Measurements from ENCODE around the gene SLC25A12. TPM values are rescaled to one million over a fixed set of nuclear protein-coding genes. Genes with fewer than 3 reads are reported as not detected.

SLC25A12 gene
- total and polyA plus RNA-seq, 2 experiments from 2014 or later, result 15.1 to 17.6 TPM

GRCh38 chr2:171814883-171815282, 79.2 kb downstream of the SLC25A12 start:
- DNase-seq, result no peak
- H3K4me1 ChIP-seq (ENCODE audit: insufficient read depth), result no peaks in the 10 kb centered on the region
- no peaks in the 10 kb centered on the region for H3F3A ChIP-seq (ENCODE audit: insufficient read depth)
- H3K9me2 ChIP-seq (ENCODE audit: insufficient read depth), result no peaks in the 10 kb centered on the region
- no peak overlapping the region for H3K9ac ChIP-seq
- no peaks in the 10 kb centered on the region for H4K20me1 ChIP-seq (ENCODE audit: insufficient read depth)
- H3K9me3 ChIP-seq (ENCODE audit: low read depth), result no peaks in the 10 kb centered on the region
- in situ Hi-C loops (cut with MboI), result loop anchor here (10.0 kb wide), 1 partner anchor 290 kb away; the partner anchor contains the start of gene DLX2
- H3K79me2 ChIP-seq (ENCODE audit: insufficient read depth), result no peaks in the 10 kb centered on the region
- no peak overlapping the region for H2AFZ ChIP-seq
- no peaks in the 10 kb centered on the region for H3K36me3 ChIP-seq (ENCODE audit: low read depth)
- WGBS, 2 experiments (ENCODE audit: low coverage in 1 of 2, low lambda C conversion rate in 2 of 2, missing lambda C conversion rate in 2 of 2), result 85 to 89% methylated on average over 5 of the region's 5 CpGs
- no peak overlapping the region for H3K27ac ChIP-seq
- no peaks in the 10 kb centered on the region for H3K27me3 ChIP-seq (replicated peaks; ENCODE audit: insufficient read depth)
- no peak overlapping the region for H3K4me2 ChIP-seq (ENCODE audit: unreplicated experiment)
- TF ChIP-seq EZH2 (IDR thresholded peaks at IDR 0.05; ENCODE audit: insufficient read depth, poor library complexity, severe bottlenecking) (no peak), EZH2phosphoT487 (IDR thresholded peaks at IDR 0.05; ENCODE audit: insufficient read depth, low read depth) (no peak)
- H3K4me3 ChIP-seq, result no peak overlapping the region

- no peaks in the 10 kb centered on the region for H3F3A ChIP-seq (ENCODE audit: insufficient read depth)
- no peak overlapping the region for H3K4me2 ChIP-seq (ENCODE audit: unreplicated experiment)
- H3K9ac ChIP-seq, result no peak overlapping the region
- TF ChIP-seq EZH2 (IDR thresholded peaks at IDR 0.05; ENCODE audit: insufficient read depth, poor library complexity, severe bottlenecking) (no peak), EZH2phosphoT487 (IDR thresholded peaks at IDR 0.05; ENCODE audit: insufficient read depth, low read depth) (no peak)
- no peaks in the 10 kb centered on the region for H4K20me1 ChIP-seq (ENCODE audit: insufficient read depth)
- WGBS, 2 experiments (ENCODE audit: low coverage in 1 of 2, low lambda C conversion rate in 2 of 2, missing lambda C conversion rate in 2 of 2), result 82 to 87% methylated on average over 6 of the region's 6 CpGs
- H3K27ac ChIP-seq, result no peak overlapping the region
- no peak for DNase-seq
- no peaks in the 10 kb centered on the region for H3K36me3 ChIP-seq (ENCODE audit: low read depth)
- no peaks in the 10 kb centered on the region for H3K79me2 ChIP-seq (ENCODE audit: insufficient read depth)
- H2AFZ ChIP-seq, result no peak overlapping the region
- no peaks in the 10 kb centered on the region for H3K9me2 ChIP-seq (ENCODE audit: insufficient read depth)
- no peaks in the 10 kb centered on the region for H3K4me1 ChIP-seq (ENCODE audit: insufficient read depth)
- no peaks in the 10 kb centered on the region for H3K9me3 ChIP-seq (ENCODE audit: low read depth)
- no peak overlapping the region for H3K4me3 ChIP-seq
- in situ Hi-C loops (cut with MboI), result loop anchor here (10.0 kb wide), 1 partner anchor 291 kb away; the partner anchor contains the start of gene DLX2
- no peaks in the 10 kb centered on the region for H3K27me3 ChIP-seq (replicated peaks; ENCODE audit: insufficient read depth)
These were observed 79.9 kb downstream of the SLC25A12 start for GRCh38 chr2:171814174-171814573.

- Histone ChIP-seq H3K36me3 (ENCODE audit: low read depth) (no peaks in the 10 kb centered on the region), H3F3A (ENCODE audit: insufficient read depth) (no peaks in the 10 kb centered on the region), H3K9me3 (ENCODE audit: low read depth) (no peaks in the 10 kb centered on the region), H4K20me1 (ENCODE audit: insufficient read depth) (no peaks in the 10 kb centered on the region), H3K4me1 (ENCODE audit: insufficient read depth) (no peaks in the 10 kb centered on the region), H3K9ac (no peak overlapping the region), H2AFZ (no peak overlapping the region), H3K27me3 (replicated peaks; ENCODE audit: insufficient read depth) (no peaks in the 10 kb centered on the region), H3K79me2 (ENCODE audit: insufficient read depth) (no peaks in the 10 kb centered on the region), H3K9me2 (ENCODE audit: insufficient read depth) (no peaks in the 10 kb centered on the region), H3K4me3 (no peak overlapping the region), H3K4me2 (ENCODE audit: unreplicated experiment) (no peak overlapping the region), H3K27ac (no peak overlapping the region)
- 92 to 96% methylated on average over 5 of the region's 5 CpGs for WGBS, 2 experiments (ENCODE audit: low coverage in 1 of 2, low lambda C conversion rate in 2 of 2, missing lambda C conversion rate in 2 of 2)
- DNase-seq, result no peak
- in situ Hi-C loops (cut with MboI), result loop anchor here (10.0 kb wide), 1 partner anchor 291 kb away; the partner anchor contains the start of gene DLX2
- no peak for TF ChIP-seq EZH2 (IDR thresholded peaks at IDR 0.05; ENCODE audit: insufficient read depth, poor library complexity, severe bottlenecking)
- no peak for TF ChIP-seq EZH2phosphoT487 (IDR thresholded peaks at IDR 0.05; ENCODE audit: insufficient read depth, low read depth)
These were observed 80.3 kb downstream of the SLC25A12 start for GRCh38 chr2:171813729-171814128.

GRCh38 chr2:171813126-171813525, 80.9 kb downstream of the SLC25A12 start:
- Histone ChIP-seq H4K20me1 (ENCODE audit: insufficient read depth) (no peaks in the 10 kb centered on the region), H3F3A (ENCODE audit: insufficient read depth) (no peaks in the 10 kb centered on the region), H3K27me3 (replicated peaks; ENCODE audit: insufficient read depth) (no peaks in the 10 kb centered on the region), H3K9me2 (ENCODE audit: insufficient read depth) (no peaks in the 10 kb centered on the region), H3K9me3 (ENCODE audit: low read depth) (no peaks in the 10 kb centered on the region), H3K4me1 (ENCODE audit: insufficient read depth) (no peaks in the 10 kb centered on the region), H3K4me3 (no peak overlapping the region), H2AFZ (no peak overlapping the region), H3K36me3 (ENCODE audit: low read depth) (no peaks in the 10 kb centered on the region), H3K27ac (no peak overlapping the region), H3K79me2 (ENCODE audit: insufficient read depth) (no peaks in the 10 kb centered on the region), H3K4me2 (ENCODE audit: unreplicated experiment) (no peak overlapping the region), H3K9ac (no peak overlapping the region)
- no peak for TF ChIP-seq EZH2phosphoT487 (IDR thresholded peaks at IDR 0.05; ENCODE audit: insufficient read depth, low read depth)
- TF ChIP-seq EZH2 (IDR thresholded peaks at IDR 0.05; ENCODE audit: insufficient read depth, poor library complexity, severe bottlenecking), result no peak
- in situ Hi-C loops (cut with MboI), result loop anchor here (10.0 kb wide), 1 partner anchor 292 kb away; the partner anchor contains the start of gene DLX2
- 83 to 92% methylated on average over 3 of the region's 3 CpGs for WGBS, 2 experiments (ENCODE audit: low coverage in 1 of 2, low lambda C conversion rate in 2 of 2, missing lambda C conversion rate in 2 of 2)
- no peak for DNase-seq
